Stimulated activated CD4-positive, alpha-beta T cell treated with anti-CD3 and anti-CD28 coated beads, TNF-alpha, amount 100 ng/mL, for 4 hours (primary cell): ENCODE measurements around the gene LITAFD.
"Not testable (repeated sequence)": the region's sequence is repeated elsewhere in the genome, so short reads cannot be mapped to it uniquely, and the experiment has no call there.

Experiments used
- DNase-seq, 3 experiments: peaks; one replicate each; pipeline ENCODE4 v3.0.0-alpha.2; 2020; ENCODE audit warnings: low read depth in 3 of 3

The LITAFD gene

GRCh38 chr16:8893976-8894690, 12.0 kb downstream of the LITAFD start:
- DNase-seq, result no peak

- DNase-seq, result no peak
These were observed 12.7 kb downstream of the LITAFD start for GRCh38 chr16:8894736-8895334.

- no peak for DNase-seq
These were observed 16.6 kb downstream of the LITAFD start for GRCh38 chr16:8898660-8899318.

- DNase-seq, result no peak
These were observed 17.7 kb downstream of the LITAFD start for GRCh38 chr16:8899709-8900317.

GRCh38 chr16:8900343-8900742, 18.2 kb downstream of the LITAFD start:
- DNase-seq, result no peak

- no peak for DNase-seq
These were observed 19.2 kb downstream of the LITAFD start for GRCh38 chr16:8901320-8901861.

DNA sequence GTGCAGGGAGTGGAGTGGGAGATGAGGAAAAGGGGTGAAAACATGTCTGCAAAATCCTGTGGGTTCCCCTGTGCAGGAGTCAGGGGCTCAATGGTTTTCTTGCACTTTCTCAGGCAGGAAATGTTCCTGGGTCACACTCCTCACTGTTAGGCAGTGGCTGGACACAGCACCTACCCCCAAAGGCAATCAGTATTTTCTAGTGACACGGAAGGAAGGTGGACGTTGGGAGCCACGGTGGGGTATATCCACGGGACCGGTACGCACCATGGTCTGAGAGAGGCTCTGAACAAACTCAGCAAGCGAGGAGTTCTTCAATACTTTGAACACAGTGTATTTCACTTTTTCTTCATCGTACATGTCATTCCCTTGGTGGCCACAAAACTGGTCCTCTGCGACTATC, 20.9 kb downstream of the LITAFD start:
- no peak for DNase-seq

DNA sequence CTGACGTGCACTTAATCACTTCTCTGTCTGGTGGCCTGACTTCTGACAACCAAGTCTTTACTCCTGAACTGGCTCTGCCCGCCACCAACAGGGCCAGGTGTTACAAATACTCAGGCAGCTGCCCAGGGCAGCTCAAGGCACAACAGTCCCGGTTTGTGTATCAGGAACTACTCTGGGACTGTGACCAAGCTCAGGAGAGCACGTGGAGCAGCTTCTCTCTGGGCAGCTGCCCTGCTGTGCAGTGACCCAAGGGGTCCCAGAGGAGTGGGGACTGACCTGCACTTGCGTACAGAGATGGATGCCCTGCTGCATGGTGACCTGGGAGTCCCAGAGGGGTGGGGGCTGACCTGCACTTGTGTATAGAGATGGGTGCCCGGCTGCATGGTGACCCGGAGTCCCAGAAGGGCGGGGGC, 21.9 kb downstream of the LITAFD start:
- no peak for DNase-seq

- DNase-seq, result no peak
These were observed 23.1 kb downstream of the LITAFD start for GRCh38 chr16:8905168-8905762.

GRCh38 chr16:8905795-8906591, 23.8 kb downstream of the LITAFD start:
- no peak for DNase-seq

DNA sequence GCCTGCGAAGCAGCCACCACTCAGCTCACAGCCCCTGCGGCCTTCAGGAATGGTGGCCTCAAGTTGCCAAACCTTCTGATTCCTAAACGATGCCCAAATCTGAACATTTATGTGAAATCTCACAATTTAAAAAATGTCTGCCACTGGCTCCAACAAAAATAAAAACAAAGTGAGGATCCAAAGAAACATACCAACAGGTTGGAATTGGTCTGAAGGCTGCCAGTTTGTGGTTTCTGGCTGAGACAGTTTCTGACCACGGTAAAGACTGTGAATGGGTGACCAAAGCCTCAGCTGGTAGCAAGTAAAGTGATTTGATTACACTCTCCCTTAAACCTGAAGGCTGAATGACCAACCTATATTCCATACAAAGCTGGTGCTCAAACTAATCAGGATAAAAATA, 24.9 kb downstream of the LITAFD start:
- DNase-seq, result no peak

GRCh38 chr16:8908810-8909468, 26.8 kb downstream of the LITAFD start:
- no peak for DNase-seq

DNA sequence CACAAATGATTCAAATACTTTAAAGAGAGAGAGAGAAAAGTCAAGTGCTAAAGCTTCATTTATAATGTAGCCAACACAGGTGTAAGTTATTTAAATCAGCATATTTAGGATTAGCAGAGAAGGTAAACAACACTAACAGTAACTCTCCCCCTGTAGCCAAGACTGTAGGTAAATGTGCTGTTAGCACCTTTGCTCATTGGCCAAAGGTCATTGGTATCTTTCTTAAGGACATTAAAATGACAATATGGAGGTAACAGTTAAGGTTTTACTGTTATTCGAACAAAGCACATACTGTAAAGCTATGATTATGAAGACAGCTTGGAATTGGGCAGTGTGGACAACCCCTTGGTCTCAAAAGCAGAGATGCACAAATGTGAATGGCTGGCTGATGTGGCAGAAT, 28.7 kb downstream of the LITAFD start:
- DNase-seq, result no peak

DNA sequence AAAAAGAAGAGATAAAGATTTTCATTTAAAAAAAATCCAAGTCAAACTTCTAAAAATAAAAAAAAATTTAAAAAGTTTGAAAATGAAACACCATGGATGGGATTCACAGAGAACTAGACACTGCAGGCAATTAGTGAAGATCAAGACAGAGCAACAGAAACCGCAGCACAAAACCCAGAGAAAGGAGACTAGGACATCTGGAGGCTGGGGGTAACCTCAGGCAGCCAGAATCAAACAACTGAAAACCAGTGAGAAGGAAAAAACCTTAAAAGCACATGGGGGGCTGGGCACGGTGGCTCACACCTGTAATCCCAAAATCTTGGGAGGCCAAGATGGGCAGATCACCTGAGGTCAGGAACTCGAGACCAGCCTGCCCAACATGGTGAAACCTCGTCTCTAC, 30.6 kb downstream of the LITAFD start:
- DNase-seq, result no peak

DNA sequence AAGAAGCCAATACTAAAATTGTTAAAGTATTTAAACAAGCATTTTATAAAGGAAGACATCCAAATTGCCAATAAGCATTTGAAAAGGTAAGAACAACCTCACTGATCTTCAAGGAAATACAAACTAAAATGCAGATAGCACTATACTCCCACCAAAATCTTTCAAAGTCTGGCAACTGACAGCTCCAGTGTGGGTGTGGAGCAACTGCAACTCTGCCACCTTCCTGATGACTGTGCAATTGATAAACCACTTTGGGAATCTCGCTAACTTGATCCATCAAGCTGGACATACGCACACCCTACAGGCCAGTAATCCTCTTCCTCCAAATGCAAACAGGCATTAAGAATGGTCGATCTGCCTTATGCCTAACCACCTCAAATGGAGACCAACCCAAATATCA, 31.9 kb downstream of the LITAFD start:
- no peak for DNase-seq

- DNase-seq, result no peak
These were observed 33.7 kb downstream of the LITAFD start for GRCh38 chr16:8915722-8916301.

- no peak for DNase-seq
These were observed 34.5 kb downstream of the LITAFD start for GRCh38 chr16:8916541-8917225.

DNA sequence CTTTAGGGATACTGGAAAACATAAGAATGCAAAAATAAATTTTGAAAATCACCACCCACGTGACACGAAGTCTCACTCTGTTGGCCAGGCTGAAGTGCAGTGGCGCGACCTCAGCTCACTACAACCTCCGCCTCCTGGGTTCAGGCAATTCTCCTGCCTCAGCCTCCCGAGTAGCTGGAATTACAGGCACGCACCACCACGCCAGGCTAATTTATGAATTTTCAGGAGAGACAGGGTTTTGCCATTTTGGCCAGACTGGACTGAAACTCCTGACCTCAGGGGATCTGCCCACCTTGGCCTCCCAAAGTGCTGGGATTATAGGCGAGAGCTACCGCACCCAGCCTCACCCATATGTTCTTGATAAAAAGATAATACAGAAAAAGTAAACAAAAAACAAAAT, 35.2 kb downstream of the LITAFD start:
- not testable (repeated sequence) for DNase-seq

DNA sequence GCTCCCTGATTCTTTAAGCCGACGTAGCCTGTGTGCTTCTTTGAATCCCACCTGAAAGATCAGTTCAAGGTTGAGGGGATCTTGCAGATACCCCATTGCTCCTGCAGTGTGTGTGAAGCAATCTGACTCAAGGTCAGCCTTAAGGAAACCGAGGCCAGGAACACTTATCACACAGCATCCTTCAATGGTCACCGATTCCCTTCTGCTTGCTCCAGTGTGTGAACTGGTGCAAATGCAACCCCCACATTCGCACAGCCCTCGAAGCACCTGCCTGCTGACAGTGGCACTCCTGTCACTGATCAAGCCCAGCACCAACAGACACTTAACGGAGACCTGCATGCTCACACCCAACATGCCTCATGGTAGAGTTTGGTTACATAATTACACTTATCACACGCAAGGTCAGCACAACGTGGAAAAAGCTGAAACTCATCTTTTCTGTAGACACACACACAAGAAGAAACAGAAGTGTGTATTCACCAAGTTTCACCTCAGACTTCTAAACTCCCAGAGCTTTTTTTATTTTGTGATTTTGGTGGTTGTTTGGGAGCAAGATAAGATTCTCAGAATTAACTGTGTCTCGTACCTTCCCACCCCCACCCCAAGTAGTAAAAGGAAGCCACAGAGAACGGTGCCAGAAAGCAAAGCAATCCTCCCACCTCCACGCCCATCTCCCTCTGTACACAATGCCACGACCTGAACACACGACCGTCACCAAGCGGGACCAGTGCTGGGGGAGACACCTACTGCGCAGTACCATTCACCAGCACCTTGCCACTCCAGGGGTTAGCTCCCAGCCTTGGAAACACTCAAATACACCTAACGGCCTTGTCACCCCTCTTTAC, 37.2 kb downstream of the LITAFD start:
- DNase-seq, result no peak
